Retinal pigment epithelial cell (primary cell): ENCODE measurements around the gene HMCN1.

Experiments used
- DNase-seq: peaks from one replicate; pipeline ENCODE4 v3.0.0-alpha.2; 2010; ENCODE audit warnings: low read depth
- H3K4me3 ChIP-seq: 2 replicates; pipeline ENCODE4 v1.5.1; 2011; ENCODE audit warnings: mild to moderate bottlenecking, low read length, control low read depth, moderate library complexity
- TF ChIP-seq, protein P1 (sequence below): conservative IDR thresholded peaks from 2 replicates; pipeline ENCODE4 v1.5.1; 2011; ENCODE audit warnings: low read depth, low read length, control low read depth, inconsistent platforms

Gene HMCN1

DNA sequence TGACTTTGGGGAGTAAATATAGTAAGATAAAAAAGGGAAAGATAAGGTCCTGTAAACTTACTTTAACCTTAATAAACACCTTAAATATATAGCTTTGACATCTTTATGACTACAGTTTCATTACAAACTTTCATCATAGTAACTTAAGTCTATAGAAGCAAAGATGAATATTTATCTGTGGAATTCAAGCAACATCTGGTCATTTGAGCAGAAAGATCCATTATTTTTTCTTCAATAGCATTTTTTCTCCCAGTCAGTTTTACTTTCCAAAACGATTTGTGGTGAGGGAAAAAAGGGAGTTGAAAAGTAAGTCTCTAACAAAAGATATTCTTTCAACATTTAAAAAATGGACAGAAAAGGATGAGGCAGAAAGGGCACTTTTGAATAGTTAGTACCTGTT, 69.0 kb downstream of the HMCN1 start:
- no peak overlapping the region for H3K4me3 ChIP-seq
- no peak for DNase-seq
- TF ChIP-seq, protein P1, sequence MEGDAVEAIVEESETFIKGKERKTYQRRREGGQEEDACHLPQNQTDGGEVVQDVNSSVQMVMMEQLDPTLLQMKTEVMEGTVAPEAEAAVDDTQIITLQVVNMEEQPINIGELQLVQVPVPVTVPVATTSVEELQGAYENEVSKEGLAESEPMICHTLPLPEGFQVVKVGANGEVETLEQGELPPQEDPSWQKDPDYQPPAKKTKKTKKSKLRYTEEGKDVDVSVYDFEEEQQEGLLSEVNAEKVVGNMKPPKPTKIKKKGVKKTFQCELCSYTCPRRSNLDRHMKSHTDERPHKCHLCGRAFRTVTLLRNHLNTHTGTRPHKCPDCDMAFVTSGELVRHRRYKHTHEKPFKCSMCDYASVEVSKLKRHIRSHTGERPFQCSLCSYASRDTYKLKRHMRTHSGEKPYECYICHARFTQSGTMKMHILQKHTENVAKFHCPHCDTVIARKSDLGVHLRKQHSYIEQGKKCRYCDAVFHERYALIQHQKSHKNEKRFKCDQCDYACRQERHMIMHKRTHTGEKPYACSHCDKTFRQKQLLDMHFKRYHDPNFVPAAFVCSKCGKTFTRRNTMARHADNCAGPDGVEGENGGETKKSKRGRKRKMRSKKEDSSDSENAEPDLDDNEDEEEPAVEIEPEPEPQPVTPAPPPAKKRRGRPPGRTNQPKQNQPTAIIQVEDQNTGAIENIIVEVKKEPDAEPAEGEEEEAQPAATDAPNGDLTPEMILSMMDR = no peak

DNA sequence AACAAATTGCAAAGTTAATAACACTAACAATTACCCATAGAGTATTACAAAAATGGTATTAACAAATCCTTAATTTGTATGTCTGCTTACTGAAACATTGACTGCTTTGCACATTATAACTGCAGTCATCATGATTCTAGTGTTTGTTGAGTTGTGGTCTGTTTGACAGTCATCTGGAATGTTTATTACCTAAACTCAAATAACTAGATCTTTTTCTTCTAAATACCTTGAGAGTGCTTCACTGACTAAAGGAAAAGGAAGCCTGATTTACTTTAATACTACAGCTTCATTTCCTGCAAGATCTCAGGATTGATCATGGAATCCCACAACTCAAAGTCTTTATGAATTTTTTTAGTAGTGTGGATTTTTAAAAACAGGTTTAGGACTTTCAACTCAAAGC, 70.0 kb downstream of the HMCN1 start:
- H3K4me3 ChIP-seq = no peak overlapping the region
- no peak for DNase-seq
- TF ChIP-seq, protein P1 = no peak

DNA sequence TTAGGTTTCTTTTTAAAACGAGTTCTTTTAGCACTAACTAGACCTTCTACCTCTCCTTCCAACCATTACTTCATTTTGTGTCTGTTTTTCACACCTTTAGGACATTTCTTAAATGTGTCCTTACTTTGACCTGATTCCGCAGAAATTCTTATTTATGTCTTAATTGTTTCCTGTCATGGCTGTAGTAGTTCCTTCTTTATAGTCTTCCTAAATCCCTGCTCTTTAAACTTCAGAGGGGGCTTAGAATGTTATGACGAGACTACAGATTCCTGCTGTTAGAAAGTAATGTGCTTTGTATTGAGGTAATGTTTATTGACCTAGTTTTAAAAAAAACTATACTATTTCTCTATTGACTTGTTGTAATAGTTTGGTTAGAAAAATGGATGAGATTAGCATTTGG, 70.4 kb downstream of the HMCN1 start:
- no peak for DNase-seq
- TF ChIP-seq, protein P1 = no peak
- H3K4me3 ChIP-seq = no peak overlapping the region

DNA sequence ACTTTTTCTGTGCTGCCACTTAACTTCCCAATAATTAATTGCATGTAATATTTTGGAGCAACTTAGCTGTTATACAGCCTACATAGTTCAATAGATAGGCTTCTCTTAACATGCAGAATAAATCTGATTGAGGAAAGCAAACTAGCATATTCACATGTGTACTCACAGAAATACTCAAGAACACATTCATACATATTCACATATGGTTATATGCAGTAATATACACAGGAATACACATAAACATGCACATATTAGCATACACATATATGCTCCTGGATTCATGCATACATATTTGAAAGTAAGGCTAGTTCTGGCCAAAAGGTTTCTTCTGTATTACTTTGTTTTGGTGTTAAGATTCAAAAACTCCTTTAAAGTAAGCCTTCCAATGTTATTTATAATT, 73.1 kb downstream of the HMCN1 start:
- DNase-seq = no peak
- TF ChIP-seq, protein P1 = no peak
- H3K4me3 ChIP-seq = no peak overlapping the region

DNA sequence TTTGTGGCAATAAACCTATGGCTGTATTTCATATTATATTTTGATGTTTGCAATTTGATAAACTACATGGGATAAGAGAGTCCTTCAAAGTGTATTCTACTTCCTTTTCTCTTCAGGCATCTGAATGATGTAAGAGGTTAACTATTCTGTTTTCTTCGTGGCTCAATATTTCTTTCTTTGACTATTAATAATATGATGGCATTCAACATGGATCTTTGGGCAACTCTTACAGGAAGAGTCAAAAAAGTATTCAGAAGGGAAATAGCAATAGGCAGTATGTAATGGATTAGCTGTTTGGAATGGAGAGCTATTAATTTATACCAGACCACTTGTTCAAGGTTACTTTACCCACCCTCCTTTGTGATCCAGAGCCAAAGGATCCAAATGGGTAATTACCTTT, 74.4 kb downstream of the HMCN1 start:
- no peak overlapping the region for H3K4me3 ChIP-seq
- DNase-seq = no peak
- TF ChIP-seq, protein P1 = no peak

DNA sequence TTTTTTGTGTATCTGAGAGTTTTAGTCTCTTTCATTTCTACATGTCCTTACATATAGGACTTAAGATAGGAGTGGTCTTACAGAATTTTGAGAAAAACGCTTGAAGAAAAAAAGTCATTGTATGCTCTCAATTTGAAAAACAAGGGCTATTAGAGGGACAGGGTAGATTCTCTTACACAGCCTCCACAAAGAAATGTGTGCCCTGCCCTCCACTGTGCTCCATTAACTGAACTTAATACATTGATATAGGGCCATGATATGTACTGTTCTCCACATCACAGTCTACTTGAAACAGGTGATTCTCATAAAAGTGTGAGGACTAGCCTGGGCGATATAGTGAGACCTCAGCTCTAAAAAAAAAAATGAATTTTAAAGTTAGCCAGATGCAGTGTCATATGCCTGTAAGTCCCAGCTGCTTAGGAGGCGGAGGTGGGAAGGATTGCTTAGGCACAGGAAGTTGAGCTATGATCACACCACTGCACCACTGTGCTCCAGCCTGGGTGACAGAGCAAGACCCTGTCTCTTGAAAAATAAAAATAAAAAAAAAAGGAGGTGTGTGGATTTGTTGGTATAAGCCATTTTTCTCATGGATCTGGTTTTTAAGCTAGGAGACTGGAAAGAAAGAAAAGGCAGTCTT, 77.0 kb downstream of the HMCN1 start:
- no peak overlapping the region for H3K4me3 ChIP-seq
- TF ChIP-seq, protein P1 = no peak
- no peak for DNase-seq

DNA sequence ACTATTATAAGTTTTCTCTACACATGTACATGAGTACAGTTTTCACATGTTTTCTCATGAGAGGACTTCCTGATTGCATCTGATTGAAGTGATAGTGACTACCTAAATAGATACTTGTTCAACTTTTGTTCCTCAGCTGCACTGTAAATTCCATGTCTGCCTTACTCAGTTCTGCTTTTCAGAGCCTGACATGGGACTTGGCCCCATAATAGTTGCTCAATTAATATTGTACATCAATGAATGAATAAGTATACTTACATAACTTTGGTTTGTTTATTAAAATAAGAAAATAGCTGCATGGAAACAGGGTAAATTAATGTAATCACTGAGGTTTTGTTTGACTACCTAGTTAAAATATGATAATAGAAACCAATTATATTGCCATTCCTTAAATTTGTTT, 78.7 kb downstream of the HMCN1 start:
- H3K4me3 ChIP-seq = no peak overlapping the region
- DNase-seq = no peak
- TF ChIP-seq, protein P1 = no peak
